Stimulated activated CD4-positive, alpha-beta T cell treated with anti-CD3 and anti-CD28 coated beads, TNF-alpha, amount 100 ng/mL, for 4 hours (primary cell): ENCODE results near the gene RAB37.
A peak's percentile ranks its signal among the peaks of the same experiment; 100 is the strongest.

Source experiments
- DNase-seq, 3 experiments: peaks; one replicate each; pipeline ENCODE4 v3.0.0-alpha.2; 2020; ENCODE audit warnings: low read depth in 3 of 3

Gene RAB37

DNA sequence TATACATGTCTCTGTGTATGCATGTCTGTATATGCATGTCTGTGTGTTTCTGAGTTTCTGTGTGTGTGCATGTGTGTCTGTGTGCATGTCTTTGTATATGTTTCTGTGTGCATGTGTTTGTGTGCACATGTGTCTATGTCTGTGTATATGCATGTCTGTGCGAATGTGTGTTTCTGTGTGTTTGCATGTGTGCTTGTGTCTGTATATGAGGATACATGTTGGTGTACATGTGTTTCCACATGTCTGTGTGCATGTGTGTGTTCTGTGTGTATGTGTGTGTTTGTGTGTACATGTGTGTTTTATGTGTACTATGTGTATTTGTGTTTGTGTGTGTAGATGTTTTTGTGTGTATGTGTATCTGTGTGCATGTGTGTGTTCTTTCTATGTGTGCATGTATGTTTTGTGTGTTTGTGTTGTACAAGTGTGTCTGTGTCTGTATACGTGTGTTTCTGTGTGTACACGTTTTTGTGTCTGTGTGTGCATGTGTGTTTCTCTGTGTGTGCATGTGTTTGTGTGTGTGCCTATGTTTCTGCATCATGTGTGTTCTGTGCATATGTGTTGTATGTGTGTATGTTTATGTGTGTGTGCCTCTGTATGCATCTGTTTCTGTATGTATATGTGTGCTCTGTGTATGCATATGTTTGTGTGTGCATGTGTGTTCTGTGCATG lies 8.9 kb upstream of the RAB37 start:
- DNase-seq: no peak

DNA sequence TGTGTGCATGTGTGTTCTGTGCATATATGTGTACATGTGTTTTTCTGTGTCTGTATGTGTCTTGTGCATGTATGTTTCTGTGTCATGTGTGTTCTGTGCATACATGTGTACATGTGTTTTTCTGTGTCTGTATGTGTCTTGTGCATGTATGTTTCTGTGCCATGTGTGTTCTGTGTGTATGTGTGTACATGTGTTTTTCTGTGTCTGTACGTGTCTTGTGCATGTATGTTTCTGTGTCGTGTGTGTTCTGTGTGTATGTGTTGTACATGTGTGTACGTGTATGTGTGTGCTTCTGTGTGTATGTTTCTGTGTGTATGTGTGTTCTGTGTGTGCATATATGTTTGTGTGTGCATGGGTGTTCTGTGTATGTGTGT lies 8.4 kb upstream of the RAB37 start:
- DNase-seq: no peak

DNA sequence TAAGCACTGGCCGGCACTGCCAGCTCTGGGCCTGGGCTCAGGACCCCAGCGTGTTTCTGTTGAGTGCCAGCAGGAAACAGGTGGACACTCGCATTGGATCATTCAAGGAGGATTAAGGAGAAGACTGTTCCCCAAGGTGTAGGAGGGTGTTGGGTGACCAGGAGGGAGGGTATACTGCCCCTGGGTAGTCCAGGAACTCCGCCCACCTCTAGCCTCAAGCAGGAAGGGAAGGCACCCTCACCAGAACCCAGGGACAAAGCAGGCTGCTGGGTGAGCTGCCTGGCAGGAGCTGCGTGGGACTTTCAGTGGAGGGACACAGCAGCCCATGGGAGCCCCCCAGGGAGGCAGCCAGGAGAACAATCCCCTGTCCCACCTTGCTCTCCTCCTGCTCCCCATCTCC lies 7.7 kb upstream of the RAB37 start:
- DNase-seq: no peak

DNA sequence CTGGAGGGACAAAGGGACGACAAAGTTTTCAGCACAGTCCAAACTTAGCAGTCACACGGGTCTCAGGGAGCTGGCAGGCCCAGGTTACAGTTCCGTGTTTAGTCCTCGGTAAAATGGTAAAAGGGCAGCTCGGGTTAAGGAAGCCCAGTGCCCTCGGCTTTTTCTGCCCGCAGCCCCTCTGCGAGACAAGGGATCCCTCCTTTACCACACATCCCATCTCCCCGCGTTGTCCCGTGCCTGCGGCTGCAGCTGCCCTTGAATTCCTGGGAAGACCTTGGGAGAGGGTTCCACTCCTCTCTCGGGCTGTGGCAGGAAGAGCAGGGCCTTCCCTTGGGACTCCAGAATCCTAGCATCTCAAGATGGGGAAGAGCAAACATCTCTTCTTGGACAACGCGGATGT lies 7.2 kb upstream of the RAB37 start:
- DNase-seq: no peak

DNA sequence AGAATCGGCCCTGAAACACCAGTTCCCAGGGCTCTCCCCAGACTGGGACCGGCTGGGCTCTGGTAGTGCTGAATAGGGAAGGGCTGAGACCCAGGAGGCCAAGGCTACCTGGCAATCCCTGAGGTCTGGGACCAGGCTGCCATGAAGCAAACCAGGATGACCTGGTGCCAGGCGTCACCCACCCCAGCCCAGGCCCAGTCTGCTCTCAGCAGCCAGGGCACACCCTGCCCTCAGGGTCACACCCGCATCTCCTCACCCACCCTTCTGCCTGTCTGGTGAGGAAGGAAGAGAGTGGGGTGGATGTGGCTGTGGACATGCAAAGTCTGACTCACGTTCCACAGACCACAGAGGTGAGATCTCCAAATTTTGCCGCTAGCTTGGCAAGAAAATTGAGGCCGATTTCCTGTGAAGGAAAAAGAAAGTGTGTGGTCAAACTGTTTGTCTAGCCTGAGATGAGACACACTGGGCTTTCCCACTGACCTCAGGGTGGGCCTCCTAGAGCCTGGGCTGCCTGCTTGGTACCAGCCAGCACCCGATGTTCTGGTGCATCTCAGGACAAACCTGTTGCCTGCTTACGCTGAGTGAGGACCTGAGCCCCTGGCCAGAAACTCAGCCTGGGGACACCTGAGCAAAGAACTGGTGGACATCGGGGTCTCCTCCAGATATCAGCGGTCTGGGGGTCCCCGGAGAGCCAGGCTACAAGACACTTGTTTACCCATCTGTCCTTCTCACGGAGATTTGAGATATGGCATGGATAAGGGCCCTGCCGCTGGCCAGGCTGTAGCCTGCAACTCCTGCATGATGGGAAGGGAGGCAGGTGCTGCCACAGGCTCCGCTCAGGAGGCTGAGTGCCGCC lies 6.3 kb upstream of the RAB37 start:
- no peak for DNase-seq

DNA sequence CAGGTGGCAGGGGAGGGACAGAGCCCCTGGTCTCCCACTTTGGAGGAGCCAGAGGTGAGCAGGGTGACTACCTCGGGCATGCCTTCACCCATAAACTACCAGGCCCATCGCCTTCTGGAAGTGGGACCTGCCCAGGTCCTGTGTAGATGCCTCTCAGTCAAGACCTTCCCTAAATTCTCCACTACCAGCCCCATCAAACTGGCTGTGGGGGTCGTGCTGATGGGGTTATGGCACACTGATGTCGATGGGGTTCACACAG lies 5.8 kb upstream of the RAB37 start:
- no peak for DNase-seq

DNA sequence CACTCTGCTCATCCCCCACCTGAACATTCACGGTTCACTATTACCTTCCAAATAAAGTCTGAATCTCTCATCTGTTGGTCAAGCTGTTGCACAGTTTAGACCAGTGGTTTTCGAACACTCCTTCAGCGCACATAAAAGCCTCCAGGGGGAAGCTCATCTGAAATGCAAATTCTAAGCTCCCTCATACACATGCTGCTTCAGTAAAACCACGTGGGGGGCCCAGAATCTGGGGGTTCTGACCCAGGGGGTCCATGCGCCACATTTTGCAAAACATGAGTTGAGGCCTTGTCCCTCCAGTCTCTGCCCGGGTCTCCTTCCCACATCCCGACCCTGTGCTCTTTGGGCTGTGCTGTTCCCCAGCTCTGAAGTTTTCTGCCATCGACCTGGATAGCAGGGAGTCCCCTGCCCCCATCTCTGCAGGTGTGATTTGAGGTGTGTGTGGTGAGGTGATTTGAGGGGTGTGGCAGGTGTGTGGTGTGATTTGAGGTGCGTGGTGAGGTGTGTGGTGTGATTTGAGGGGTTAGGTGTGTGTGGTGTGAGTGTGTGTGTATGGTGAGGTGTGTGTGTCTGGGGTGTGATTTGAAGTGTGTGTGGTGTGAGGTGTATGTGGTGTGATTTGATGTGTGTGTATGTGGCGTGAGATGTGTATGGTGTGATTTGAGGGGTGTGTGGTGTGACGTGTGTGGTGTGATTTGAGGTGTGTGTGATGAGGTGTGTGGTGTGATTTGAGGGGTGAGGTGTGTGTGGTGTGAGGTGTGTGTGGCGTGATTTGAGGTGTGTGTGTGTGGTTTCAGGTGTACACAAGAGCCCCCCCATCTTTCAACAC lies 4.8 kb upstream of the RAB37 start:
- no peak for DNase-seq

DNA sequence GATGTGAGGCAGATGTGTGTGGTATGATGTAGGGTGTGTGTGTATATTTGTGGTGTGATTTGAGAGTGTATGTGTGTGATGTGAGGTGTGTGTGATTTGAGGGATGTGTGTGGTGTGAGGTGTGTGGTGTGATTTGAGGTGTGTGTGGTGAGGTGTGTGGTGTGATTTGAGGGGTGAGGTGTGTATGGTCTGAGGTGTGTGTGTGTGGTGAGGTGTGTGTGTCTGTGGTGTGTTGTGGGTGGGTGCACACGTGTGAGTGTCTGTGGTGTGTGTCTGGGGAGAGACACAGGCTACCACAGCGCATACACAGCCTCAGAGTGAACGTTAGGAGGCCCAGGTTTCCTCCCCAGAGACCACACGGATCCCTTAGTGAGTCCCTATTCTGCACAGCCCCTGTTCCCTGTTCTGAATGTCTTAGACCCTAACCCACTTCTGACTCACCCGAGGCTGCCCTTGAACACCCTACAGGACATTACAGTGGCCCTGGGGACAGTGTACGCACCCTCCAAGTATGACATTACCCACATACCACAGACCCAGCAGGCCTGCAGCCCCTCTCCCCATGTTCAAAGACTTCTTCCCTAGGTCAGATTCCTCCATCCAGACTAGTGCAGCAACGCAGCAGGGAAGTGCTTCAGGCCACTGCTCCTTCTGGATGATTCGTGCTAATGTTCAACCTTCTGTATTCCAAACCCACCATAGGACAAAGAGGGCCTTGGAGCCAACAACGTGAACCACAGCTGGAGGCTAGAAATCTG lies 3.5 kb upstream of the RAB37 start:
- DNase-seq: no peak

DNA sequence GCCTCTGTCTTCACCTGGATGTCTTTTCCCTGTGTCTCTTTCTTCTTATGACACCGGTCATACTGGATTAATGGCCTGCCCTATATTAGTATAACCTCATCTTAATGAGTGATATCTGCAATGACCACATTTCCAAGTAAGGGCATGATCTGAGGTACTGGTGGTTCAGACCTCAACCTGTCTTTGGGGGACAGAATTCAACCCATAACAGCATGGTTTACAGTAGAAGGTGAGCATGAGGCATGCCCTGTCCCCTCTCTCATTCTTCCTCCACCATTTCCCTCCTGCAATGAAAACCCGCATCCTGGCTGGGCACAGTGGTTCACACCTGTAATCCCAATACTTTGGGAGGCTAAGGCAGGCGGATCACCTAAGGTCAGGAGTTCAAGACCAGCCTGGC lies 2.8 kb upstream of the RAB37 start:
- DNase-seq: no peak

DNA sequence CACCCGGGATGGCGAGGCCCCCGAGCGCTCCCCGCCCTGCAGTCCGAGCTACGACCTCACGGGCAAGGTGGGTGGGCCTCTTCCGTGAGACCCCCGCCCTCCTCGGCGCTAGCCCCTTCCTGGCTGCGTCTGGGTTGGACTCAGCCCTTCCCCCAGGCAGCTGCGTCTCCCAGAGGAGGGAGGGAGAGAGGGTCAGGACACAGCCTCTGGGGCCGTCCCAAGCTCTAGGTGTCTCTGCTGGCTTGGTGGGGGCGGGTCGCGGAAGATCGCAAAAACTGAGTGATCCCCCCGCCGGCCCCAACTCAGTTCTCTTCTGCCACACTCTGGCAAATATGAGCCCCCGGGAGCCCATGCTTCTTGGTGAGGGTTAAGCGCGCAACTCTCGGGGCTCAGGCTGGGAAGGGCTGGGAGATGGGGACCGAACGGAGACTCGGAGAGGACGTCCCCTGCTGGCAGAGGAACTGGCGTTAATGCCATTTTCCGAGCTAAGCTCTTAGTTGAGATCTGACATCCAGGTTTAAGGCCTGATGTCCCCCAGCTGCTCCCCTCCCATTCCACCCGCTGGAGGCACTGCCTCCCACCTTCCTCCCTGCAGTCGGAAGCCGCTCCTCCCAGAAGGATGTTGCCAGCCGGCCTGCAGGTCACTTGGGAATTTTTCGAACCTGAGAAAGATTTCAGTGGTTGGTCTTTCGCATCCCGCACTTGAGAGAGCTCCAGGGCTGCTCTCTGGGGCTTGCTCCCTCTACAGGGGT lies 419 bp downstream of the RAB37 start:
- no peak for DNase-seq

DNA sequence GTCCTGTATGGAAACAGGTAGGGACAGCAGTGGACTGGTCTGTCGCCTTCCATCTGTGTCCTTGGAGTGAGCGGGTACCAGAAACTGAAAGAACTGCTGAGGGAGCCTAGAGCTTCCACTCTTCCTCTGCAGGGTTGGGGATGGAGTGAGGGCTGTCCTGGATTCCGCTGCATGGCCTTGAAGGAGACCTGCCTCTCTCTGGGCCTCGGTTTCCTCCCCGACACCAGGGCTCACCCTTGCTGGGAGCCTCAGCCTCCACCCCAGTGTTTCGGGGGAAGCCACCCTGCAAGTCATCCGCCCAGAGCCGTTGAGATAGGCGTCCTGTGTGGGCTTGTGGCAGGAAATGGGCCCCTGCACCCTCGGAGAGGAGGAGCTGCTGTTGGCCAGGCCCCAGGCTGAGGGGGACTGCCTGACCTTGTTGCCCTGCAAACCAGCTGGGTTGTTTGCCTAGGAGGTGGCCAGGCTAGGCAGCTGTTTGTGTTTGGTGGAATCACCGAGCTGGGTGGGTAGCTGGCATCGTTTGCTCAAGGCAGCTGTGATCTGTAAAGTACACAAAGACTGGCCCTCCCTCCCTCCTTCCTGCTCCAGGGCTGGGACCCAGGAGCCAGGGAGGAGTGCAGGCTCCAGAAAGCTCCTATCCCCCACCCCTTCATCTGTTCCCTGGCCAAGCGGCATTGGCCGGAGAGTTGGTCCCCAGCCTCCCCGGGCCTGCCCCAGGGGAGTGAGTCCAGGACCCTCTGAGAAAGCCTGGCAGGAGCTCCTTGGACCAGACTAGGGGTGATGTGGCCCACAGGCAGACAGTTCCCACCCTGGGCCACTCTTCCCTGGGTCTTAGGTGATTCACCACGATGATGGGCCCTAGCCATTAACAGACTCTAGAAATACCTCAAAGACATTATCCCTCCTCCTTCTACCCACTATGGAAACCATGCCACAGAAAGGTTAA lies 1.3 kb downstream of the RAB37 start:
- peak in 1 of 3 experiments; percentile 51 for DNase-seq

DNA sequence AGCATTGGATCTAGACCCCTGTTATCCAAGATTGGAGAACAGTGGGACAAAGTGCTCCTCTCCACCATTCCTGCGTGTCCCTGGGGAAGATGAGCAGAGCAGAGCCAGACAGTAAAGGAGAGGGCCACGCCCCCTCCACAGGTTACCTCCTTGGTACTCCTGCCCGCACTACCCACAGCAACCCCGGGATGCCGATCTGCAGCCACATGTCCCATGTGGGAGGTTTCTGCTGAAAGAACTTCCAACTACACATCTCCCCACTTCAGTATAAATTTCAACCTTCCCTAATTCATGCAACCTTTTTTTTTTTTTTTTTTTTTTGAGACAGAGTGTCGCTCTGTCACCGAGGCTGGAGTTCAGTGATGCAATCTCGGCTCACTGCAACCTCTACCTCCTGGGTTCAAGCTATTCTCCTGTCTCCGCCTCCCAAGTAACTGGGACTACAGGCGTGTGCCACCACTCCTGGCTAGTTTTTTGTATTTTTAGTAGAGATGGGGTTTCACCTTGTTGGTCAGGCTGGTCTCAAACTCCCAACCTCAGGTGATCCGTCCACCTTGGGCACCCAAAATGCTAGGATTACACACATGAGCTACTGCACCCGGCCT lies 2.3 kb downstream of the RAB37 start:
- no peak for DNase-seq

DNA sequence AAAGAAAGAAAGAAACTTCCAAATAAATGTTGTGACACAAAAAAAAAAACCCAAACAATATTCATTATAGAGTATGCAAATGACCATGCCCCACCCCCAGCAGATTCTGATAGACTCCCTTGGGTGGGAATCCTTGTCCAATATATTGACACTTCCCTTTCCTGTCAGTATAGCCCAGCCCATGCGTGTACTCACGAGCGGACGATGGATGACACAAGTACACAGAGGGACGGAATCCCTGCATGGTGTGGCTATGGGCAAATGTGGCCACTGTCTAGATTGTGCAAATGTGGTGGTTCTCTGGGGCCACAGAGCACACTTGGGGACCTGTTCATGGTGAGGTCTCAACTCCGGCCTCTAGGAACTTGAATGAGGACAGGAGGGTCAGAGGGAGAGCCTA lies 3.1 kb downstream of the RAB37 start:
- DNase-seq: no peak

DNA sequence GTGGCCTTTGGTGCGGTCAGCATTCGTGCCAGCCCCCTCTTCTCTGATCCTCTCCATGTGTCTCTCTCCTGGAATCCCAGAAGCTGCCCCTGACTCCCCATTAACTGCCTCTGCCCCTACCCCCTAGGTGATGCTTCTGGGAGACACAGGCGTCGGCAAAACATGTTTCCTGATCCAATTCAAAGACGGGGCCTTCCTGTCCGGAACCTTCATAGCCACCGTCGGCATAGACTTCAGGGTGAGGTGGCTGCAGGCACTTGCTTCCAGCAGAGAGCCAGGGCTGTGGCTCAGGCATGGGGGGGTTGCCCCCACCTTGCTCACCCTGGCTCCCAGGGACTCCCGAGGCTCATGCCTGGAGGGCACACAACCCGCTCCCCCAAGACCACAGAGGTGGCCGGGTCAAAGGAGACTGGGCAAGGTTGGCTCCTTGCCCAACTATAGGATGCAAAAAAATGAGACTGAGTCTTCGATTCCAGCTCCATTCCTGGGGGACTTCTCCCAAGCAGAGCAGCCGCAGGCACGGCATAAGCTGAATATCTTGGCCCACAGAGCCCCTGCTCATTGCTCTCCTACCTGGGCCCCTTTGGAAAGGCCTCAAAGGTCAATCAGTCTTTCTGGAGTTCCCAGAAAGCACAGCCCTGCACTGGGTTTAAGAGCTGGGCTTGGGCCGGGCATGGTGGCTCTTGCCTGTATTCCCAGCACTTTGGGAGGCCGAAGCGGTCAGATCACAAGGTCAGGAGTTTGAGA lies 3.8 kb downstream of the RAB37 start:
- DNase-seq: no peak

DNA sequence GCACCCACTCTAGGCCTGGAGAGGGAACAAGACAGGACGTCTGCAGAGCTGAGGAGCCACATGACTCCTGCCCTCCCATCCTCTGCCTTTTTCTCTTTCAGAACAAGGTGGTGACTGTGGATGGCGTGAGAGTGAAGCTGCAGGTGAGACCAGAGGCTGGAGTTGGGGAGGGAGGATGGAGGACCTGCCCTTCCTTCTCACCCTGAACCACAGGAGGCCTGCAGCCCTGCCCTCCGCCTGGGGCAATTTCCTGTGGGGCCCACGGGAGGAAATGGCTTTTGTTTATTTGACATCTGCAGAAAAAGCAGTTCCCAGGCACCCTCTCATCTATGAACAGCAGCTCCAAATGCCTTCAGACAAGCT lies 5.1 kb downstream of the RAB37 start:
- DNase-seq: no peak

DNA sequence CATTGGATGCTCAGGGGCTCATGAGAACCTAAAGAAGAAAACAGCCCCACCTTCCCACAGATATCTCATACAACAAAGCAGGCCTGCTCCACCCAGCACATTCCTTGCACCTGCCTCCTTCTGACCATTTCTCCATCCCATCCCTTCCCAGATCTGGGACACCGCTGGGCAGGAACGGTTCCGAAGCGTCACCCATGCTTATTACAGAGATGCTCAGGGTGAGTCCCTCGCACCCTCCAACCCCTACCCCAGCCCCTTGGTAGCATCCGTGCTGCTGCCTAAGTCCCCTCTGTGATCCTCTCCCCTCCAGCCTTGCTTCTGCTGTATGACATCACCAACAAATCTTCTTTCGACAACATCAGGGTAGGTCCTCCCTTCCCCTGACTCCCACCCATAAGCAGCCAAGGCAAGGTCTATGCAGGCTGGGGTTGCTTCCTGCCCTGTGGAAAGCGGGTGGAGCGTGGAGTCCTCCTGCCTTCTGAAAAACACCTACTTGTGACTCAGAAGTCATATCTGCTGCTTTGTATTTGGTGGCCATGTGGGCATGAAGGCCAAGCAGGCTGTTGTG lies 6.0 kb downstream of the RAB37 start:
- no peak for DNase-seq

DNA sequence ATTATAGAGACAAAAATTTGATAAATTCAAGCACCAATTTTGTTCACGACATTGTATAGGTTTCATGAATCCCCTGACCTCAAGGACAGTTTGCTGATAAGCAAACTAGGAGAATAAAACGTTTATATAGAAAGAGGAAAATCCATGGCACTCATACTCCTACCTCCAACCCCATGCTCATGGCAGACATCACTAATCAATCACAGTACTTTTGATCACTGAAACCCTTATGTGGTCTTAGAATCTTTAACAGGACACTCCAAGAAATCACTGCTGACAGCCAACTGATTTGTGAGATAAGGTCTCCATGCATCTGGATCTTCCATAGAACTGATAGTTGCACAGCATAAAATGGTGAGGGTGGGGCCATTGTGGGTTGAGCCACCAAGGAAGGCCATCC lies 6.7 kb downstream of the RAB37 start:
- DNase-seq: no peak

DNA sequence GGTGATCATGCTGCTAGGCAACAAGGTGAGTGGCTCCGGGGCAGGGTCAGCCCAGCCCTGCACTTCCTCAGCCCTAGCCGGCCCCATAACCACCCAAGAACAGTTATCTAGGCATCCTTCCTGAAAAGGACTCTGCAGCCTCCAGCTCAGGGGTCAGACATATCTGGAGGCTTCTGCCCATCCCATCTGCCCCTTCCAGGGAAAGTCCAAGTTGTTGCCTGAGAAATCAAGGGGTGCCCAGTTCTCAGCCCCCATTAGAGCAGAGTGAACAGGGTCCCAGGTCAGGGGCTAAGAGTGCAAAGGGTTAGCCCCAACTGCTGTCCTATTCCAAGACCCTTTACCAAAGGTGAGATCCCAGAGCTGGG lies 7.3 kb downstream of the RAB37 start:
- DNase-seq: no peak
